NK-92 treated with Interleukin-12 subunit alpha and Interleukin-12 subunit beta, amount 100 ng/mL, for 24 hours (cell line): ENCODE measurements around the gene PDCL3.

Experiments used
- DNase-seq: peaks from one replicate; lab custom pipeline; 2025; lab: John Stamatoyannopoulos, UW

PDCL3 gene

DNA sequence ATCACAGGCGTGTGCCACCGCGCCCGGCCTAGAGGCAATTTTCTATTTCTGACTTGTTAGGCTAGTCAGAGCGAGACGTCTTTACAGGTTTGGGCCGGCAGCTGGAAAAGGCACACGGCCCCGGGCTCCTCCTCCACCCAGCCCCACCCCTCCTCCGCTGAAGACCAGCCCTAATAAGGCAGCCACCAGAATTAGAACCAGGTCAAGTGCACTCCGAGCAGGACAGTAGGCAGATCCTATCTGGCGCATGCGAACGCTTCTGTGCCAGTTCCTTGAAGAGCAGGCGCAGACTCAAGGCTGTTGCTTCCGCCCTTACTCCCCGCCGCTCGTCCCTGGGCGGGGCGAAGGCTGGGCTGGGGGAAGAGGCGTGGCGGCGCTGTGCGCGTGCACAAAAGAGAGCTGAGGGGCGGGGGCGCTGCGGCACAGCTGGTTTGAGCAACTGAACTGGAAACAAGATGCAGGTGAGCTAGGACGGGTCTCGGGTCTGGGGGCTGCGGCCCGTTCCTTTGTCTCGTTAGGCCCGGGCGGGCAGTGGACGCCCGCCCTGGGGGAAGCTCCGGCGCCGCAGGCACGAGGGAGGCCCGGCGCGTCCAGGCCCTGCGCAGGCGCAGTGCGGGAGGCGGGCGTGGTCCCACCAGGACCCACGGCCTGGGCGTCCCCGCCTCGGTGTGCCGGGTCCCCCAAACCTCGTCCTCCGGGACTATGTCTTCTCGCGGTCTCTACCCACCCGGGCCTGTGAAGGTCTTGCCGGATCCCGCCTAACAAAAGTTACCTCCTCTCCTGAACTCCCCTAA is at the start of gene PDCL3:
Gene PDCL3, plus strand, starts transcription at position 381 of the 794 bp plus-strand sequence. Its CDS starts 75 bp downstream, at position 456.
- DNase-seq: peak; percentile 91

DNA sequence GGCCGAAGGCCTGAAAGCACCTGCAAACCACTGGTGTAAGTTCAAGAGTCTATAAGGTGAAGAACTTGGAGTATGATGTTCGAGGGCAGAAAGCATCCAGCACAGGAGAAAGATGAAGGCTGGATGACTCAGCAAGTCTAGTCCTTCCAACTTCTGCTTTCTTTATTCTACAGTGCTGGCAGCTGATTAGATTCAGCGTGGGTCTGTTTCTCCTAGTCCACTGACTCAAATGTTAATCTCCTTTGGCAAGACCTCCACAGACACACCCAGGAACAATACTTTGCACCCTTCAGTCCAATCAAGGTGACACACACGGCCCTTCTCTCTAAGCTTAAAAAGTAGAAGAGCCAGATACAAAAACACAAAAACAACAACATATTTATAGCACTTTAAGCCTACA is 49.1 kb upstream of the PDCL3 start:
- DNase-seq: no peak

DNA sequence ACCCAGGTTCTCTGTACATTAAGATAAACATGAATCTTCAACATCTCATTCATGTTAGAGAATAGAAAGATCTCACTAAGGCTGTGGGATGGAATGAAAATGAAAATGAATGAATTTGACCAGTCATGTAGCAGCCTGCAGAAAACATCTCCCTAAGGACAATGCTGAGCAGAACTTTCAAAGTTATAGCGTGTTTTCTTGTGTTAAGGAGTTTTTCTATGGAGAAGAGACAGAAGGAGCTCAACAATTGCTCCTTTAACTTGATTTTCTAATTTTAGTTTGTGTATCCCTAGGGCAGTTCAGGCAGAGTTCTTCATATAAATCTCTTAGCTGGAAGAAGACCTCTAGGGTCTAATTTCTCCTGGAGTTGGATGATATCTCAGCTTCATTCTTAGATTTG is 45.2 kb upstream of the PDCL3 start:
- no peak for DNase-seq

DNA sequence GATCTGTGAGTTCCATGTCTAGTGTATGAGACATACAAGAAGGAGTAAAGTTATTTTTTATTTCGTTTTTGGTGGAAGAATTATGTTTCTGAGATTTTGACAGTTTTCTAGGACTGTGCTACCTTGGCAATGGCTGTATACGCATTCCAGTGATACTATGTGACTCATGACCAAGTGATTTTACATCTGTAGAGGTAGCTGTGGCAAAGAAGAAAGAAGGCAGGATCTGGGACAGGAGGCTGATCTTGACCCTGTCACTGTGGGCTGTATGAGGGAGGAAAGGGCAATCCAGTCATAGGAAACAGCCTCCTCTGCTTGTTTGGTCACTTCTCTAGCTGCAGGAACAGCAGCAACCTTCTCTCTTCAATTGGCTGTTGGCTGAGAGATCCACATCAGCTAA is 44.0 kb upstream of the PDCL3 start:
- no peak for DNase-seq

DNA sequence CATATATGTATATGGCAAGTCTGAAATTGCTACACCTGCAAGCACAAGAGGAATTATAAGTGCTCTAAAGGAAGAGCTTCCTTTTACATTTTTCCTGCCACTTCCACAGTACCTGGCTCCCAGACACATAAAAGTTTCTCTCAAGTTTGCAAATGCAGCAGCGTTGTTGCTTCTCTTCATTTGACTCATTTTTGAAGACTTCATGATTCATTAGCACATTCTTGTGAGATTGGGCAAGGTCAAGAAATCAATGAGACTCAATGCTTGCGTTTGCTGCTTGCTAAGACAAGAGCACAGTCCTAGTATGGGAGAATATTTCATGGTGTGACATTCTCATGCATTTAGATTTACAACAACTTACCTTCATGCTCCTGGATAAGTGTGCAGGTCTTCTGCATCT is 42.6 kb upstream of the PDCL3 start:
- DNase-seq: no peak

DNA sequence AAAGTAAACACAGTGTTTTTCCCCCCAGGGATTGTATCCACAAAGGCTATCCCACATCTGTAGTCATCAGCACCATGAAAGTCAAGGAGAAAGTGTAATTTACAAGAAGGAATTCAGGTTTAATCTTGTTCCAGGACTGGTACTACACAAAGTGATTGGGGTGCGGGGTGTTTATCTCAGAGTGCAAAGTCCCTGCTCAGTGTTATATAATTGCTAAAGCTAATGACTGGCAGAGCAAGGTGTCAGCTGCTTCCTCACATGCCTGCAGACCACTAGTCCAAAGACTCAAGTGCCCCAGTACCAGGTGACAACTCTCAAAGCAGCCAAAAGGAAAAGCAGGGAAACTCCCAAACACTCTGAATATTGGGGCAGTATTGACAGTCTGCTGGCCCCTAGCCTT is 40.4 kb upstream of the PDCL3 start:
- DNase-seq: no peak

DNA sequence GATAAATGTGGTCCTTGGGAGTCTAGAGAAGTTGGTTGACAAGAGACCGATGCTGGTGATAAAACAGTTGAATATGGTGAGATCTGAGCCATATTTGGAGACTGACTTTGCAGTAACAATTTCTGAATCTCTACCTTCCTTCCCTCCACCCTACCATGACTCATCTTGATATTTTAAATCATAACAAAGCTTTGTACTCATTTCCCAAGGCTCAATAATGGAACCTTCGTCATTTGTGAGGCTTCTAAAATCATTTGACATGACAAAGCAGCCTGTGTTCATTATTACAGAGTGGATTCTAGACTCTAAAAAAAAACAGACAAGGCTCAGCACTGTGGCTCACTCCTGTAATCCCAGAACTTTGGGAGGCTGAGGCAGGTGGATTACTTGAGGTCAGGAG is 38.5 kb upstream of the PDCL3 start:
- DNase-seq: no peak

DNA sequence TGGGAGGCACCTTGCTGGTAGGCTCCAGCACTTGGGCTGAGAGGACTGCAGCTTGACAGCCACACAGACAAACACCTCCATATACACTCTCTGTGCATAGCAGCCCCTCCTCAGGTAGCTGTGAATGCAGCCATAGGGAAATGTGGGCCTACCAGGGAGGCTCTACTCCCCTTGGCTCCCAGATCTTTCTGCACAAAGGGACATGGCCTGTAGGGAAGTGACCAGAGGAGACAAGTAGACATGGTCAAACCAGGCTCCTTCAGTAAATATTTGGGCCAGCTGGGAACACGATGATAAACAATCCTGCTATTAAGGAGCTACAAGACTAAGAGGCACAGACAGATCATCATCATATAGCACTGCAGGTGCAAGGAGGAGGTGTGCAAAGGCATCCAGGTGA is 35.9 kb upstream of the PDCL3 start:
- DNase-seq: no peak

DNA sequence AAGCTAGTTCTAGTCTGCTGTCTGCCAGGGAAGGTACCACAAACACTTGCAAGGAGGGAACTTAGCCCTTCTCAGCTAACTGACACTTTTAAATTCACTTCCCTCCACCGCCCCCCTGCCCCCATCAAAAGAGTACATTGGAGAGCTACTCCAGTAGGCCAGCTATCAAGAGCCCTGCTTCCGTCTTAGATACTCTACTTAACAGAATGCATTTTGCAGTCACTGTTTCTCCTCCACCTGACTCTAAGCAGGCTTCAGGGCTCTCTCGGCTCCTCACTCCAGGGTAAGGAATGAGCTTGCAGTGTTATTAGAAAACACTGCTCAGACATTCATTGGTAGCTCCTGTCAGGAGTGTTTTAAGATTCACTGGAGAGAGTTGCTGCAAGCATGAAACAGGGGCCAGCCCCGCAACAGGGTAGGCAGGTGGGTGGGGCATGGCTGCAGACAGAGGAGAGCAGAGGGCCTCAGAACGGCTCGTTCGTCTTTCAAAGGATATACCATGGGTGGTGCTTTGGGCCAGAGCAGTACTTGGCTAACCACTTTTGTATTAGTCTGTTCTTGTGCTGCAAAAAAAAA is 35.3 kb upstream of the PDCL3 start:
- no peak for DNase-seq

DNA sequence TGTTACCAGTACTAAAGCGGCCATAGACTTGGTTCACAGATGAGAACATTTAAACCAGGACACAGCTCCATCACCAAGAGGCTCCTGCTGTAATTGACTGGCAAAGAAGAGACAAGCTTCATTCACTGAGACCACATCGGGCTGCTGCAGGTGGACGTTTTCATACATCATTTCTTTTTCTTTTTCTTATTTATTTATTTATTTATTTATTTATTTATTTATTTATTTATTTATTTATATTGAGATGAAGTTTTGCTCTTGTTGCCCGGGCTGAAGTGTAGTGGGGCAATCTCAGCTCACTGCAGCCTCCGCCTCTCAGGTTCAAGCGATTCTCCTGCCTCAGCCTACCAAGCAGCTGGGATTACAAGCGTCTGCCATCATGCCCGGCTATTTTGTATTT is 33.6 kb upstream of the PDCL3 start:
- no peak for DNase-seq

DNA sequence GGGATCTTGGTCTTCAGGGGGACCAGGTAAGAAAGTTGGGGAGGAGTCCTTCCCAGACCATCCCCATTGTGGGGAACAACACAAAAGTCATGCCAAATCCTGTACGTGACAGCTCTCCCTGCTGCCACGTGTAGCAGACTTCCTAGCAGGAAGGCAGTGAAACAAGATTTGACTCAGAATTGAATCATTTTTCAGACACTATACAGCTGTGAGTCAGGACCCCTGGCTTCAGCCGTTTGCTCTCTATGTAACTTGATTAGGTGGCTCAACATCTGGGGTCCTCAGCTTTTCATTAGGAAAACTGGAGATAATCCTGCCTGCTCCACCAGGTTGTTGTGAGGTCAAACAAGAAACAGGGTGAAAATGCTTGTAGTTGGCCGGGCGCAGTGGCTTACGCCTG is 32.9 kb upstream of the PDCL3 start:
- DNase-seq: no peak

DNA sequence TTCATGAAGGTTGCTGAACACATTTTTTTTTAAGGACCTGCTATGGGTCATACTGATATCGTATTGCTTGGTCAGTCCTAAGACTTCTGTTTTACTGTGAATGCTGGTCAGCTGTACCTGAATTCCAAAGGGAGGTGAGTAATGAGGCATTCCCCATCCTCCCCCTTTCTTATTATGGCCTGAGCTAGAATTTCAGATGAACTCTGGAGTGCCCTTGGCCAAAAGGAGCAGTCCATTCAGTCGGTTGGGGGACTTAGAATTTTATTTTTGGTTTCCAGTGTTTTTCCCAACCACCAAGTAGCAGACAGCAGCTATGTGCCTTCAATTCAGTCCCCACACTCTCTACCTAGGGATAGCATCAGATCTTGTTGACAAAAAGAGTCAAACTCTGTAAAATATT is 26.9 kb upstream of the PDCL3 start:
- DNase-seq: no peak

DNA sequence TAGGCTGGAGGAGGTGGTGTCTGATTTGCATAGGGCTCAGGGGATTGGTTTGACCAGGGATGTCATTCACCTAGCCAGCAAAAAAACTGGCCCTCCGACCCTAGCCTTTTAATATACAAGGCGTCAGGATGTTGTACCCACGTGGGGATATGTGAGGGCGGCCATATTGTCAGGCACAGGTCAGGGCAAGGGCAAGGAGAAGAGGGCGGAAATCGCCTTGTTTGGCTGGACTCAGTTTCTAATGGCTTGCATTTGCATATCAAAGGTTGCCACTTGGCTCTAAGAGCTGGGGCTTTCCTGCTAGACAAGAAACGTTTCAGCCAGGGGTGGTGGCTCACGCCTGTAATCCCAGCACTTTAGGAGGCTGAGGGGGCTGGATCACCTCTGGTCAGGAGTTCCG is 24.9 kb upstream of the PDCL3 start:
- DNase-seq: no peak

DNA sequence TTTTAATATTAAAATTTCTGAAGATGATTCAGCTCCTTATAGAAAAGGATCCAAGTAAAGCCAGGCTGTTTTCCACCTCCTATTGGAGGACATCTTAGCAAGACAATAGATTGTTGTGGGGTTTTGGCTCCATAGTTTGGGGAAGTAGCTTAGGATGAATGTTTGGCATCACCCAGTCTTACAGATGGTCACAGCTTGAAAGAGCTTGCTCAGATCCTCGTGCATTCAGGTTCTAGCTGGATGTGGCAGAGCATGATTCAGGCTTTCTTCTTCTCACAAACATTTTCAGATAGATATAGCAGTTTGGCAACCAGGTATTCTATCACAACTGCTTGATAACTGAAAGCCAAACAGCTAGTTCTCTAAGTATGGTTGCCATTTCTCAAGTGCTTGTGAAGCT is 23.6 kb upstream of the PDCL3 start:
- no peak for DNase-seq

DNA sequence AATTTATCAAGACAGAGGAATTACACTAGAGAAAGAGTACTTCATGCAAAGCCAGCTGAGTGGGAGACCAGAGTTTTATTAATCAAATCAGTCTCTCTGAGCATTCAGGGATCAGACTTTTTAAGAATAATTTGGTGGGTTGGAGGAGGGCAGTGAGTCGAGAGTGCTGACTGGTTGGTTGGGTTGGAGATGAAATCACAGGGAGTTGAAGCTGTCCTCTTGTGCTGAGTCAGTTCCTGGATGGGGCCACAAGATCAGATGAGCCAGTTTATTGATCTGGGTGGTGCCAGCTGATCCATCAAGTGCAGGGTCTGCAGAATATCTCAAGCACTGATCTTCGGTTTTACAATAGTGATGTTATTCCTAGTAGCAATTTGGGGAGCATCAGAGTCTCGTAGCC is 21.4 kb upstream of the PDCL3 start:
- no peak for DNase-seq

DNA sequence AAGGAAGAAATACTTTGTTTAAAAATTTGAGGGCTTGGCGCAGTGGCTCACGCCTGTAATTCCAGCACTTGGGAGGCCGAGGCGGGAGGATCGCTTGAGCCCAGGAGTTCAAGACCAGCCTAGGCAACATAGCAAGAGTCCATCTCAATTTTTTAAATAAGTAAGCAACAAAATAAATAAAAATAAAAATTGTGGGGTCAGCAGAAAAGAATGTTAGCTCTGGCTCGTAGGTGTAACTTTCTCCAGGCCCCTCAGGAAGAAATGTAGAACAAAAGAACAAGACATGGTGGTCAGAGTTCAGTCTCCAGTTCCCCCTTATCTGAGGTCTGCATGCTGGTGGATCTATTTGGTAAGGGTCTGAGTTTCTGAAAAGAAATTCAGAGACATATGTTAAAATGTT is 20.4 kb upstream of the PDCL3 start:
- DNase-seq: no peak

DNA sequence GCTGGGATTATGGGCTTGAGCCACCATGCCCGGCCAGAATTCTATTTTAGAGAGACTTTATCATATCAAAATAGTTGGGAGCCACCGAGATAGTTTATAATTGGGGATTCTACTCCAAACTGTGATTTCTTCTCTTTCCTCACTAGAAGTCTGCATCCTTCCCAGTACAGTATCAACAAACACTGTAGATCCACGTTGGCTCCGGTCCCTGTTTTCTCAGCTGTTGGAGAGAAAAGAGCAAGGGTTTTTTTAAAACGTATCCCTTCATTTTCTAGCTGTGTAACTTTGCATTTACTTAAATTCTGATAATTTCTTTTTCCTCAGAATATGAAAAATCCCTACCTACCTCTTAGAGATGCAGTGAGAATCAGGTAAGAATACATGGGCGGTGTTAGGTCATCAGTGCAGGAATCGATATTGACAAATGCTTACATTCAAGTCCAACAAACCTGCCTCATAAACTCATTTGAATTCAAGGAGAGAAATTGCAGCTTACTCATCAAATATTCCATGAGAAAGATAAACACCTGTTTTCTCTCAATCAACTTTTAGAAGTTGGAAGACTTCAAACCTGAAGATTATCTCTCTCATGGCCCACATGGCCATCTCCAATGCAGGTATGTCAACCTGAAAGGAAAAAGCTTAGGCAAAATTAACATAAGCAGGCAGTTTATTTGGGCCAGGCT is 17.7 kb upstream of the PDCL3 start:
- no peak for DNase-seq

DNA sequence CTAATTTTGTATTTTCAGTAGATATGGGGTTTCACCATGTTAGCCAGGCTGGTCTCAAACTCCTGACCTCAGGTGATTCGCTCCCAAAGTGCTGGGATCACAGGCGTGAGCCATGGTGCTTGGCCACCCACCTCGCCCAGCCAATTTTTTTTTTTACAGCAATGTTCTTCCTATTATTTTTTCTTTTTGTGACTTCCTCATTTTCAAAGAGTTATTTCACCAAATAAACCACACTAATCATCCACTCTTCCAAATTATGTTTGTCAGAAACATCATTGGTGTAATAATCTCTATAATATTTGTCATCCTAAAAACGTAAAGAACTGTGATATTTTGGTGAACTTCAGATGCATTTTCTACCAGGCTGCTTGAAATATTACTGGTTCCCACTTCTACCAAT is 16.3 kb upstream of the PDCL3 start:
- no peak for DNase-seq

DNA sequence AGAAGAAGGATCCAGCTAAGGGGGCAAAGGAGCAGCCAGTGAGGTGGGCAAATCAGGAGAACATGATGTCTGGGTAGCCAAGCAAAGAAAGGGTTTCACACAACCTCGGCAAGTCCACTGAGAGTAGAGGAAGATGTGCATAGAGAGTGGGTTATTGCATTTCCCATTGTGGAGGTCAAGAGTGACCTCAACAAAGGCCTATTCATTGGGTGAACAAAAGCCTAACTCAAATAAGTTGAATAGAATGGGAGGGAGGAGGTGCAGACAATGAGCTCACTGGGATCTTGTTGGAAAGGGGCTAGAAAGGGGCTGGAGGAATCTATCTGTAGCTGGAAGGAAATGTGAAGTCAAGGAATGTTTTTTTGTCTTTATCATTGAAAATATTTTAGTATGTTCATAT is 14.0 kb upstream of the PDCL3 start:
- DNase-seq: no peak

DNA sequence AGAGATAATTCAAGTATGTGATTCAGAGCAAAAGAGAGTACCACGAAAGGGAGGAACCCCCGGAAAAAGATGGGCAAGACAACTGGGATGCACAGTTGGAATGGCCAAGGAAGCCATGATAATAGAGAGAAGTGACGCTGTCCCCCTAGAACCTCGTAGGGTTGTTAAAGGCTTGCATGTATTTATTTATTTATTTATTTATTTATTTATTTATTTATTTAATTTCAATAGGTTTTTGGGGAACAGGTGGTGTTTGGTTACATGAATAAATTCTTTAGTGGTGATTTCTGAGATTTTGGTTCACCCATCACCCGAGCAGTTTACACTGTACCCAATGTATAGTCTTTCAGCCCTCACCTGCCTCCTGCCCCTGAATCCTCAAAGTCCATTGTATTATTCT is 11.5 kb upstream of the PDCL3 start:
- DNase-seq: no peak

DNA sequence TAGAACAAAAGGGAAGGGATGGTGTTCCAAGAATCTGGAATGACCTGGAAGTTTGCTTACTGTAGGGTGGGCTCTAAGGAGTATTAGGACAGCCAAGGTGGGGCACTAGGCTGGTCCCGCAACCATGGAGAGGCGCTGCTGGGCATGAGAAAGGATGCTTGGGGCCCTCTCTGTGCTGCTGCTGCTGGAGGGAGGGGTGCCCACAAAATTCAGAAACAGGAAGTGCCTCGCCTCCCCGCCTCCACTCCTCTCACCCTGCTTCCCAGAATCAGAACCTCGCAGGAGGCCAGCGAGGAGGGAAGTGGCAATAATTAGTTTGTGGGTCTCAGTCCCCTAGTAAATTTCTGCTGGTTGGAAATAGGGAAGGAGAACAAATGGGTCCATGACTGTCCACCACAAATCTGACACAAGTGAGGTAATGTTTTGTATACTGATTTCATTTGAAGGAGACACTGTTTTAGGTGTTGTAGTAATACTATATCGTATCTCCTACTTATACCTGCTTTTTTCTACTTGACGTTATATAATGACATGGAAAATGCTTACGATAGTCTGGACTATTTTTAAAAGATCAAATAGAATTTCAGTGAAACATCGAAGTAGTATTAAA is 7.9 kb upstream of the PDCL3 start:
- DNase-seq: no peak

DNA sequence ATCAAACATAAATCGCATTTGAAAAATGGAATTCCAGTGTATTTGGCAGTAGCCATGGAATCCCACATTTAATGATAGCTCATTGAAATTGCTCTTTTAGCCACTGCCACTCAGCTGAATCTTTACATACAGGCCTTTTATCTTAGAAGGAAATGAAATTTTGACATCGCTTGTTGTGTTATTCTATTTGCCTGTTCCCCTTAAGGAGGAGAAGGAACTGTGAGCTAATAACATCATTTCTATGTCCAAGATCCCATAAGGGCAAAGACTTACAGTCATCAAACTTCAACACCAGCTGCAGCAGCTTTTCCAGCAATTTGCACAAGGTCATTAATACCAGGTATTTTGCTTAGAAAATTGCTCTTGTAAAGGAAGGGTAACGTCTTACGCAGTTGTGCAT is 6.0 kb upstream of the PDCL3 start:
- DNase-seq: no peak

DNA sequence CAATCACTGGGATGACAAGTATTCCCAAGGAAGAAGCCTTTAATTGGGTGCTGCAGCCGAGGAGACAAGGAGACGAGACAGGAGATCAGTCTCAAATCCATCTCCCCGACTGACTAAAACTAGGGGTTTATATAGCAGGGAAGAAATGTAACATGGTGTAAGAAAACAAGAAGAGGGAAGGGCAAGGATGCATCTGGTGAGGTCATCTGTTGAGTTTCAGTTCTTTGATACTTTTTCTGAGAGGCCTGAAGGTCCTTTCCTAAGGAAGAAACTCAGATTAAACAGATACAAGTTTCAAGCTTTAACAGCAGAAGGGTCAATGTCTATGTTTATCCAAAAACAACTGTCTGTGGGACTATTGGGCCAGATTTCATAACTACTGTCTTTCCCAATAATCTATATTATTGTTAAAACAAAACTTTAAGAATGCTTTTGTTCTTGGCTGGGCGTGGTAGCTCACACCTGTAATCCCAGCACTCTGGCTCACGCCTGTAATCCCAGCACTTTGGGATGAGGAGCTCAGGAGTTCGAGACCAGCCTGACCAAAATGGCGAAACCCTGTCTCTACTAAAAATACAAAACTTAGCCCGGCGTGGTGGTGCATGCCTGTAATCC is 2.5 kb upstream of the PDCL3 start:
- DNase-seq: no peak
